CD4-positive, alpha-beta T cell treated with Interleukin-15 for 4 hours (primary cell): ENCODE data around the gene PLA2G12A.

ENCODE experiments used
- DNase-seq: peaks from one replicate; pipeline ENCODE4 v3.0.0-alpha.2; 2020; ENCODE audit warnings: low spot score

PLA2G12A gene

GRCh38 chr4:109729718-109730618 is at the start of gene PLA2G12A:
PLA2G12A (minus strand) TSS chr4:109730070; CDS start chr4:109729809, 261 bp downstream.
- peak; percentile 78 for DNase-seq

- no peak for DNase-seq
Observed at GRCh38 chr4:109764789-109765402, 35.0 kb upstream of the PLA2G12A start.

- no peak for DNase-seq
Observed at GRCh38 chr4:109764376-109764775, 34.5 kb upstream of the PLA2G12A start.

GRCh38 chr4:109760682-109761081 is 30.8 kb upstream of the PLA2G12A start:
- DNase-seq: no peak

- no peak for DNase-seq
Observed at GRCh38 chr4:109755656-109756055, 25.8 kb upstream of the PLA2G12A start.

GRCh38 chr4:109754093-109754857 is 24.4 kb upstream of the PLA2G12A start:
- no peak for DNase-seq

- DNase-seq: no peak
Observed at GRCh38 chr4:109752525-109752924, 22.7 kb upstream of the PLA2G12A start.

GRCh38 chr4:109751852-109752251 is 22.0 kb upstream of the PLA2G12A start:
- no peak for DNase-seq

GRCh38 chr4:109750652-109751244 is 20.9 kb upstream of the PLA2G12A start:
- no peak for DNase-seq

- no peak for DNase-seq
Observed at GRCh38 chr4:109749388-109750082, 19.7 kb upstream of the PLA2G12A start.

- no peak for DNase-seq
Observed at GRCh38 chr4:109748114-109748513, 18.2 kb upstream of the PLA2G12A start.

- no peak for DNase-seq
Observed at GRCh38 chr4:109746728-109747127, 16.9 kb upstream of the PLA2G12A start.

- DNase-seq: no peak
Observed at GRCh38 chr4:109745830-109746229, 16.0 kb upstream of the PLA2G12A start.

GRCh38 chr4:109739547-109739946 is 9.7 kb upstream of the PLA2G12A start:
- DNase-seq: no peak

- no peak for DNase-seq
Observed at GRCh38 chr4:109738104-109738872, 8.4 kb upstream of the PLA2G12A start.

- DNase-seq: no peak
Observed at GRCh38 chr4:109735566-109736365, 5.9 kb upstream of the PLA2G12A start.

GRCh38 chr4:109733728-109734127 is 3.9 kb upstream of the PLA2G12A start:
- DNase-seq: no peak

- no peak for DNase-seq
Observed at GRCh38 chr4:109730619-109731545, 1.0 kb upstream of the PLA2G12A start.
